HG02885 (cell line): ENCODE results near the gene ERVFRD-1.
A peak's percentile ranks its signal among the peaks of the same experiment; 100 is the strongest.
"Not testable (repeated sequence)": the region's sequence is repeated elsewhere in the genome, so short reads cannot be mapped to it uniquely, and the experiment has no call there.

Experiments
- ATAC-seq: cut with Tn5 transposase; IDR thresholded peaks from one replicate; pipeline ENCODE4 v1.9.1; 2021; ENCODE audit warnings: mild to moderate bottlenecking; ENCODE audit not compliant: unreplicated experiment, poor library complexity

ERVFRD-1 gene

GRCh38 chr6:11093376-11093625 lies 18.2 kb downstream of the ERVFRD-1 start:
- peak; percentile 20 for ATAC-seq

GRCh38 chr6:11092668-11093375 lies 18.7 kb downstream of the ERVFRD-1 start:
- ATAC-seq, result peak; percentile 33

GRCh38 chr6:11091141-11091540 lies 20.4 kb downstream of the ERVFRD-1 start:
- ATAC-seq, result not testable (repeated sequence)

- ATAC-seq, result no peak
These were observed 21.8 kb downstream of the ERVFRD-1 start for GRCh38 chr6:11089695-11090094.

- ATAC-seq, result not testable (repeated sequence)
These were observed 24.2 kb downstream of the ERVFRD-1 start for GRCh38 chr6:11087141-11087812.

- no peak for ATAC-seq
These were observed 25.6 kb downstream of the ERVFRD-1 start for GRCh38 chr6:11085758-11086435.

GRCh38 chr6:11083956-11084355 lies 27.6 kb downstream of the ERVFRD-1 start:
- ATAC-seq, result no peak

GRCh38 chr6:11083491-11083890 lies 28.0 kb downstream of the ERVFRD-1 start:
- no peak for ATAC-seq

- ATAC-seq, result no peak
These were observed 31.2 kb downstream of the ERVFRD-1 start for GRCh38 chr6:11080296-11080695.

- ATAC-seq, result no peak
These were observed 33.3 kb downstream of the ERVFRD-1 start for GRCh38 chr6:11078266-11078665.

- no peak for ATAC-seq
These were observed 35.0 kb downstream of the ERVFRD-1 start for GRCh38 chr6:11076540-11076939.

GRCh38 chr6:11072101-11072500 lies 39.4 kb downstream of the ERVFRD-1 start:
- ATAC-seq, result no peak

- no peak for ATAC-seq
These were observed 41.8 kb downstream of the ERVFRD-1 start for GRCh38 chr6:11069760-11070159.

- ATAC-seq, result no peak
These were observed 44.2 kb downstream of the ERVFRD-1 start for GRCh38 chr6:11067348-11067747.

GRCh38 chr6:11066505-11067347 lies 44.8 kb downstream of the ERVFRD-1 start:
- no peak for ATAC-seq

- ATAC-seq, result no peak
These were observed 45.9 kb downstream of the ERVFRD-1 start for GRCh38 chr6:11065436-11066202.

- ATAC-seq, result no peak
These were observed 46.7 kb downstream of the ERVFRD-1 start for GRCh38 chr6:11064836-11065235.

GRCh38 chr6:11062715-11063114 lies 48.8 kb downstream of the ERVFRD-1 start:
- ATAC-seq, result no peak

- ATAC-seq, result no peak
These were observed 49.4 kb downstream of the ERVFRD-1 start for GRCh38 chr6:11062083-11062482.

- no peak for ATAC-seq
These were observed 53.1 kb downstream of the ERVFRD-1 start for GRCh38 chr6:11058406-11058805.
